Measurements from ENCODE around the gene EFEMP2.
"Not testable (repeated sequence)": the region's sequence is repeated elsewhere in the genome, so short reads cannot be mapped to it uniquely, and the experiment has no call there.

Gene EFEMP2

DNA sequence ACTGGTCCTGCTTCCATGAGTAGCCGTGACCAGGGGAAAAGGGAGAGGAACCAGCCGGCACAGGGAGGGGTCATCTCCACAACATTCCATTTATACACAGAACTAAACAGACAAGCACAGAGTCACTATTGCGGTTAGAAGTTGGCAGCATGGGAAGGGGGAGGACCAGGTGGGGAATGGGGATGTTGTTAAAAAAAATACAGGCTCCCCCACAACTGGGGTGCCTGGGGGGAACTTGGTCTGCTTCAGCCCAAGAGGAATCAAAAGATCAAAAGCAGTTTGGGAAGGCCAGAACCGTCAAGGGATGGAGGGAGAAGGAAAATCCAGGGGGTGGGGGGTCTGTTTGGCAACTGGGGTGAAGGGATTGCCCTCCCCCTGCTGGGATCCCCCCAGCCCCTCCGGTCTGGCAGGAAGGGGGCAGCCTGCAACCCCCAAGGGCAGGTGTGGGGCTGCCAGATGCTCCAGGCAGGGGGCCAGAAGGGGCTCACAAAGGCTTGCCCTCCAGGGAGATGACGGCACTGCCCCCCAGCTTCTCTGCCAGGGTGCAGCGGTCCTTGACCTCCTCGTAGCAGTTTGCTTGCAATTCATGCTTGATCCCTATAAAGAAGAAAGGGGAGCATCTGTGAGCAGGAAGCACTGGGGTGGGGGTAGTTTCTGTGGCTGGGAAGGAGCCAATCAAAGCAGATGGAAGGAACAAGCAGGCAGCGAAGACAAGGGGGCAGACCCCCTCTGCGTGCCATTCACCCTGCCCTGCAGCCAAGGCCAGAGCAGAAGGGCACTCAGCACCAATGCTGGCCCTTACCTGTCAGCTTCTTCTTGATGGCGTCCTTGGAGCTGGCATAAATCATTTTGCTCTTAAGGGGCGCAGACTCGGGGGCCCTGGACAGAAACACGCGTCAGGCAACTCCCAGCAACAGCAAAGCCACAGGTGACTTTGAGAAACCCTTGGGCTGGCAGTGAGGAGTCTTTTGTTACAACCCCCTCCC, 17.5 kb downstream of the EFEMP2 start:
- DNase-seq (ENCODE audit: low spot score) = no peak

DNA sequence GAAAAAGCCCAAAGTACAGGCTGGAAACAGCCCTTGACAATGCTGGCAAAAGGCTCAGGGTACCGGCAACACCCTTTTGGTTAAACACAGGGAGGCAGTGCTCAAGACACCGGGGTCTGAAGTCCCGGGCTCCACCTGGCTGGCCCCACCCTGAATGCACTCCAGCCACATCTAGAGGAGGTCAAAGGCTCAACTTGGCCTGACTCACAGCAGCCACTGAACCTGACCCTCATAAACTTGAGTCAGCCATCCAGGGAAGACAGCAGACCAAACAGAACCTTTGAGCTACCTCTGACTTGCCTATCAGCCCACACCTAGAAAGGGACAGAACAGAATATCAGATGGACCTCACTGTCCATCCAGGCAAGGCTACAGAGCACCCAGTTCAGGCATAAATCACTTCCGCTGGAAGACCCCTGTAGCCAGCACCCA, 18.4 kb downstream of the EFEMP2 start:
- DNase-seq (ENCODE audit: low spot score) = no peak

DNA sequence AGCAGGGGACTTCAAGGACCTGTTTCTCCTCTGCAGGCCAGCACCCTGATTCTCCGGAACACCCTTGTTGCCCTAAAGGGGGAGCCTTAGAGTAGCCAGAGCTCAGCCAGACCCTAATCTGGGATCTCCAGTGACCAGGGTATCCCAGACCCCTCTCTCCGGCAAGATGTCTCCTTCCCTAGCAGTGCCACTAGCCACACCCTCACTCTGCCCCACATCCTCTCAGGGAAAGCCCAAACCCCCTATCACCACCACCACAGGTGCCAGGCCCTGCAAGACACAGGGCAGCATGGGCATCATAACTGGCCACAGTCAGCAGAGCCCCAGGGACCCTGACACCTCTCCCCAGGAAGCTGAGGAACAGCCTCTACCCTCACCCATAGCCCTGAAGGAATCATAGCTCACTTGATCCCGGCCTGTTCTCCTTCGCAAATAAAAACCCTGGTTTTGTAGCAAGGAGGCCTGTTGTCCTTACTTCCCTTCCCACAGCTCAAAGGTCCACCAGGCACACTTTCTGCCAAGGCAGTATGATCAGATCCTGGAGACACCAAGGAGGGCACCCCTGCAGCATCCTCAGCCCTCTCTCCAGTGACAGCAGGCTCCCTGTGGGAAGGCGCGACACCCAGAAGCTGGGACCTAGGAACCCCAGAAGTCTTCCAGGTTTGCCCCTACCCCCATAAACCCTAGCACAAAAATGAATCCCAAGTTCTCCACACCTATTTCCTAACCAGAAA, 19.2 kb downstream of the EFEMP2 start:
- DNase-seq (ENCODE audit: low spot score) = no peak

DNA sequence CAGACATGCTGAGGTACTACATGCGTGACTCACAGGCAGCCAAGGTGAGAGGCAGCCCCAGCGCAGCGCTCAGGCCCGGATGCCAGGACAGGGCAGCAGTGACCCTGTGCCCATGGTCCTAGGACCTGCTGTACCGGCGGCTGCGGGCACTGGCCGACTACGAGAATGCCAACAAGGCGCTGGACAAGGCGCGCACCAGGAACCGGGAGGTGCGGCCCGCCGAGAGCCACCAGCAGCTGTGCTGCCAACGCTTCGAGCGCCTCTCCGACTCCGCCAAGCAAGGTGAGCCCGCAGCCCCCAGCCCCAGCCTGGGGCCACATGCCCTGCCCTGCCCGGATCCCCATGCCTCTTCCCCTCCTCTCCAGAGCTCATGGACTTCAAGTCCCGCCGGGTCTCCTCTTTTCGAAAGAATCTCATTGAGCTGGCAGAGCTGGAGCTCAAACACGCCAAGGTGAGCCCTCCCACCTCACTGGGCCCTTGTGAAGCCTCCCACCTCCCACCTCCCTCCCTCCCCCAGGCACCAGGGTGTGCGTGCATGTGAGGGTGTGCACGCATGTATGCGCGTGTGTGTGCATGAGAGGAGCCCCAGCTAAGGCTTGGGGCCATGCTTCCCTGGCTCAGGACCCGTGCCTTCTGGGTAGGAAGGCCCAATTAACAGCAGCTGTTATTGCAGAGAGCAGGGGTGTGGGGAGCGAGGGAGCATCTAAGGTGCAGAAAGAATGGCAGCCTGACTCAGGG, 19.9 kb downstream of the EFEMP2 start:
- no peak for DNase-seq (ENCODE audit: low spot score)

DNA sequence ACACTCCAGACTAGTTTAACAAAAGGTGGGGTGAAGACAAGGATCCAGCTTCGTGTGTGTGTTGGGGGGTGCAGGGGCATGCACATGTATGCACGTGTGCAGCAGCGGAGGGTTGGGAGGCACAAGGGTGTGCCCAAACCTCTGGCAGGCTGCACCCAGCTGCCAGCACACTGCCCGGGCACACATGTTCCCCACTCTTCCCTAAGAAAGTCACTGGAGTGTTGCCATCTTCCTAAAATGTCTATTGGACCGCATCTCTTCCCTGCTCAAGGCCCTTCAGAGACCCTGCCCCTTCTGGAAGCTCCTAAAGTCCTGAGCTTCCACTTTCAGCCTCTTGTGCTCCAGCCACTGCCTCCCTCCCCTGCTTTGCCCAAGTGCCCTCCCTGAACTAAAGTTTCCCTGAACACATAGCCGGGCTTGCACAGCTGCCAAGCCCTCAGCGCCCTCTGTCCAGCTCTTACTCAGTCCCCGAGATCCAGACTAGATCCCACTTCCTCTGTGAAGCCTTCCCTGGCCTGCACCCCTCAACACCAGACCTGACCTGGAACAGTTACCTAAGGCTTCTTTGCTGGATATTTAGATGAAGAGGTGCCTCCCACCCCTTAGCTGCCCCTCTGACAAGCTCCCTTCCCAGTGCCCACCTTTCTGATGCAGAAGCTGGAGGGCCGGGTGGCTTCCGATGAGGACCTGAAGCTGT, 20.6 kb downstream of the EFEMP2 start:
- DNase-seq (ENCODE audit: low spot score) = peak; percentile 4

DNA sequence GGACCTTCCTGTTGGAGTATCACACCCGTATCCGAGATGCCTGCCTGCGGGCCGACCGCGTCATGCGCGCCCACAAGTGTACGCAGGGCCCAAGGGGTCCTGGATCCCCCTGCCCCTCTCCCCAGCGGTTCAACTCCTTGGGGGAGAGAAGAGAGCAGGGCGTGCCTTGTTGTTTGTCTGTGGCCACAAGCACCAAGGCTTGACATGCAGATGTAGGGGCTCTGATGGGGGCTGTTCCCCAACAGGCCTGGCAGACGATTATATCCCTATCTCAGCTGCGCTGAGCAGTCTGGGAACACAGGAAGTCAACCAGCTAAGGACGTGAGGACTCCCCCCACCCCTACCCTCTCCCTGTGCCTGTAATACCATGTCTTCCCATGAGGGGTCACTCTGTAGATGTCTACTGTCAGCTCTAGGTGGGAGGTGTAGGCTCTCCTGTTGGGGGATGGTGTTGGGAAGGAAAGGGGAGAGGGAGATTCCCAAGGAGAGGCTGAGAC, 21.5 kb downstream of the EFEMP2 start:
- DNase-seq (ENCODE audit: low spot score) = peak; percentile 32

DNA sequence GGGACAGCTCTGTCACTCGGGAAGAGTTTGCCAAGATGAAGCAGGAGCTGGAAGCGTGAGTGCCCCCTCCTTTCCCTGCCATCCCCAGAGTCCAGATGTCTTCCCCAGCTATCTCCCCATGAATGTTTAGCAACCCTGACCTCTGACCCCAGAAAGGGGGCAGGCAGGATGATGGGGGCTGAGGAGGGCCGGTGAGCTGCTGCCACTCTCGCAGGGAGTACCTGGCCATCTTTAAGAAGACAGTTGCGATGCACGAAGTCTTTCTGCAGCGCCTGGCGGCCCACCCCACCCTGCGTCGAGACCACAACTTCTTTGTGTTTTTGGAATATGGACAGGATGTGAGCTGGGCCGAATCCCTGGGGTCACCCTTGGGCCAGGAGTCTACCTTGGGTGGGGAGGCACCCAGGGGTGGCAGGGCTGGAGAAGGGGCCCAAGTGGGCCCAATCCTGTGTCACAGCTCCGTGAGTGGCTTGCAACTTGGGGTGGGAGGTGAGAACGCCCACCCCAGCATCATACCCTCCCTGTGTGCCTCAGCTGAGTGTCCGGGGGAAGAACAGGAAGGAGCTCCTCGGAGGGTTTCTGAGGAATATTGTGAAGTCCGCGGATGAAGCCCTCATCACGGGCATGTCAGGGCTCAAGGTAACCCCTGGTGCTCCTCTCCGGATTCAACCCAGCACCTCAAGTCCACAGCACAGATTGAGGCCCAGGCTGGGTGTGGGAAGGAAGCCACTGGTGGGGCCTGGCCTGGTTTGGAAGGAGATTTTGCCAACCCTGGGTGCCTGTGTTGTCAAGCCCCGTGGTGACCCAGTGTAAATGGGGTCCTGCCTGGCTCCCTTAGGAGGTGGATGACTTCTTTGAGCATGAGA, 22.1 kb downstream of the EFEMP2 start:
- DNase-seq (ENCODE audit: low spot score) = no peak

DNA sequence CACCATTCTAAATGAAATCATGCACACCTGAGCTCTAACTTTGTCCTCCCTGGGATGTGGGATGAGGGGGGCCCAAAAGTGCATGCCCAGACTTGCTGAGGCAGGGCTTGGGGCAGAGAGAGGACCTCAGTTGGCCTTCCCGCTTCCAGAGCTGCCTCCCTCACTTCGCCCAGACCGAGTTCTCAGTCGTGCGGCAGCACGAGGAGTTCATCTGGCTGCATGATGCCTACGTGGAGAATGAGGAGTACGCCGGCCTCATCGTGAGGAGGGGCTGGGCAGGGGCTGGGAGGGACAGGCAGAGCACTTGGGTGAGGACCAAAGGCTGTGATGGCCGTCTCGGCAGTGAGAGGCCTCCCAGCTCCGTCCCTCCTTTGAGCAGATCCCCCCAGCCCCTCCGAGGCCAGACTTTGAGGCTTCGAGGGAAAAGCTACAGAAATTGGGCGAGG, 22.8 kb downstream of the EFEMP2 start:
- DNase-seq (ENCODE audit: low spot score) = no peak

DNA sequence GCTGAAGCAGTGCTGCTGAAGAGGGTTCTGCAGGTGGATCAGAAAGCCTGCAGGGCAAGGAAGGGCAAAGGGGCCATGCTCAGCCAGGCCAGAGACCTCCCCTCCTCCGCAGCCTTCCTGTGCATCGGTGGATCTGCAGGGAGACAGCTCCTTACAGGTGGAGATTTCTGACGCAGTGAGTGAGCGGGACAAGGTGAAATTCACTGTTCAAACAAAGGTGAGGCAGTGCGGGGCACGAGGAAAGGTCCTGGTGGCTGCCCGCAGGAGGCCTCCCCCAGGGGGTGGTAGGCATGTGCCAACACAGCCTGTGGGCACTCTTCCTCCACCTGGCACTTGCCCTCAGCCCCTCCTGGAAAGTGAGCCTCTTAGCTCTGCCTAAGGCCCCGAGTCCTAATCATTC, 23.2 kb downstream of the EFEMP2 start:
- DNase-seq (ENCODE audit: low spot score) = no peak

DNA sequence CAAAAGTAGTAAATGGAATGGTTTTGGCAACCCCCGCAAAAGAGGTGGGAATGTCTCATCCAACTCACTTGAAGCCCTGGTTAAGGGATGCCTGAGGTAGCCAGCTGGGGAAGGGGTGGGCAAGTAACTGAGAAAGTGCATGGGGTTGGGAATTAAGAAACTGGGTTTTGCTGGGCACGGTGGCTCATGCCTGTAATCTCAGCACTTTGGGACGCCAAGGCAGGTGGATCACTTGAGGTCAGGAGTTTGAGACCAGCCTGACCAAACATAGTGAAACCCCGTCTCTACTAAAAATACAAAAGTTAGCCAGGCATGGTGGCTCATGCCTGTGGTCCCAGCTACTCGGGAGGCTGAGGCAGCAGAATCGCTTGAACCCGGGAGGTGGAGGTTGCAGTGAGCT, 23.9 kb downstream of the EFEMP2 start:
- peak; percentile 9 for DNase-seq (ENCODE audit: low spot score)

DNA sequence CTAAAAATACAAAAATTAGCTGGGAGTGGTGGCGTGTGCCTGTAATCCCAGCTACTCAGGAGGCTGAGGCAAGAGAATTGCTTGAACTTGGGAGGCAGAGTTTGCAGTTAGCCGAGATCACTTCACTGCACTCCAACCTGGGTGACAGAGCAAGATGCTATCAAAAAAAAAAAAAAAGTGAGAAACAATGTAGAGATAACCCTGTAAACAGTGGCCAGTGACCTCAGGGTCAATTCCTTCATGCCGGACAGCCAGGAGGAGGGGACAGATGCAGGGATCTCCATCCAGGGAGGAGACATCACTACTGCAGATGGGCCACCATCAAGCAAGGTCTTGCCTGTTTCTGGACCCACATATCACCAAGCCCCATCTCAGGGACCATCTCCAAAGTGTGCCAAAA, 24.9 kb downstream of the EFEMP2 start:
- DNase-seq (ENCODE audit: low spot score) = no peak

DNA sequence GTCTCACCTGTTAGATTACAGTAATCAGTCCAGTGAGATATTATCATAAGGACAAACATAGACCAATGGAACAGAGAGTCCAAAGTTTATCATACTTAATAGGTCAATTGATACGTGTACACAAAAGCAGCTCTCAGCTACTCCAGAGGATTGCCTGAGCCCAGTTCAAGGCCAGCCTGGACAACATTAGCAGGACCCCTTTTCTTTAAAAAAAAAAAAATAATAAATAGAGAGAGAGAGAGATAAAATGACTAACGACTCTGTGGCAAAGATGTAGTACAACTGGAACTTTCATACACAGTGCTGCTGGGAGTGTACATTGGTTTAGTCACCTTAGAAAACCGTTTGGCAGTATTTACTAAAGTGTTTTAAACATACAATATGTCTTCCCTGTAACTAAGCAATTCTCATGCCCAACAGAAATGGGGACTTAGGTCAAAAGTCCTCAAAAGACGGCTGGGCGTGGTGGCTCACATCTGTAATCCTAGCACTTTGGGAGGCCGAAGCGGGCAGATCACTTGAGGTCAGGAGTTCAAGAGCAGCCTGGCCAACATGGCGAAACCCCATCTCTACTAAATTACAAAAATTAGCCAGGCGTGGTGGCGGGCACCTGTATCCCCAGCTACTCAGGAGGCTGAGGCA, 28.2 kb downstream of the EFEMP2 start:
- no peak for DNase-seq (ENCODE audit: low spot score)

DNA sequence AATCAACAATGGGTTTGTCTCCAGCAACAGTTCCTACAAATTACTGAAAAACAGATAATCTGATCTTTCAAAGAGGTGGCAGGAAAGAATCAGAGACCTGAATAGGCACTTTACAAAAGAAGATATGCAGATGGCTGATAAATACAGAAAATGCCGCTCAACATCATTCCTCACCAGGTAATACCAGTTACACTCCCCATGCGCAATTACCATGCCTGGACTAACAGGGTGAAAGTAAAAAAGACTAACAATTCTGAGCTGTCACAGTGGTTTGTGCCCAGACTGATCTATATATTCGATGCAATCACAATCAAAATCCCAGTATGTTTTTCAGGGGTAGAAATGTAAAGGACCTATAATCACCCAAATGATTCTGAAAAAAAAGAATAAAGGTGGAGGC, 28.8 kb downstream of the EFEMP2 start:
- DNase-seq (ENCODE audit: low spot score) = no peak

DNA sequence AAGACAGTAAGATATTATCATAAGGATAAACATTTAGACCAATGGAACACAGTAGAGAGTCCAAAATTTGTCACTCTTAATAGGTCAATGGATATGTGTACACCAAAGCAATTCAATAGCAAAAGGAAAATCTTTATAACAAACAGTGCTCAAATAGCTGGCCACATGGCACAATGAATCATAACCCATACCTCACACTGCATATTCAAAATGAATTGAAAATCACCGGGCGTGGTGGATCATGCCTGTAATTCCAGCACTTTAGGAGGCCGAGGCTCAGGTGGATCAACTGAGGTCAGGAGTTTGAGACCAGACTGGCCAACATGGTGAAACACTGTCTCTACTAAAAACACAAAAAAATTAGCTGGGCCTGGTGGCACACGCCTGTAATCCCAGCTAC, 30.5 kb downstream of the EFEMP2 start:
- no peak for DNase-seq (ENCODE audit: low spot score)

DNA sequence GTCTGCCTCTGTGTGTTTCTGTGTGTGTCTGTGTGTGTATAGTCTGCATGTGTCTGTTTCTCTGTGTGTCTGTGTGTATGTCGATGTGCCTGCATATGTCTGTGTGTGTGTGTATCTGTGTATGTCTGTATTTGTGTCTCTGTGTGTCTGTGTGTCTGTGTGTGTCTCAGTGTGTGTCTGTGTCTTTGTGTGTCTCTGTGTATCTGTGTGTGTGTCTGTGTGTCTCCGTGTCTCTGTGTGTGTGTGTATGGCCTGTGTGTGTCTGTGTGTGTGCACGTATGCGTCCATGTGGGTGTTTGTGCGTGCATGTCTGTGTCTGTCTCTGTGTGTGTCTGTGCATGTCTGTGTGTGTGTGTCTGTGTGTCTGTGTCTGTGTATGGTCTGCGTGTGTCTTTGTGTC, 38.4 kb downstream of the EFEMP2 start:
- no peak for DNase-seq (ENCODE audit: low spot score)

DNA sequence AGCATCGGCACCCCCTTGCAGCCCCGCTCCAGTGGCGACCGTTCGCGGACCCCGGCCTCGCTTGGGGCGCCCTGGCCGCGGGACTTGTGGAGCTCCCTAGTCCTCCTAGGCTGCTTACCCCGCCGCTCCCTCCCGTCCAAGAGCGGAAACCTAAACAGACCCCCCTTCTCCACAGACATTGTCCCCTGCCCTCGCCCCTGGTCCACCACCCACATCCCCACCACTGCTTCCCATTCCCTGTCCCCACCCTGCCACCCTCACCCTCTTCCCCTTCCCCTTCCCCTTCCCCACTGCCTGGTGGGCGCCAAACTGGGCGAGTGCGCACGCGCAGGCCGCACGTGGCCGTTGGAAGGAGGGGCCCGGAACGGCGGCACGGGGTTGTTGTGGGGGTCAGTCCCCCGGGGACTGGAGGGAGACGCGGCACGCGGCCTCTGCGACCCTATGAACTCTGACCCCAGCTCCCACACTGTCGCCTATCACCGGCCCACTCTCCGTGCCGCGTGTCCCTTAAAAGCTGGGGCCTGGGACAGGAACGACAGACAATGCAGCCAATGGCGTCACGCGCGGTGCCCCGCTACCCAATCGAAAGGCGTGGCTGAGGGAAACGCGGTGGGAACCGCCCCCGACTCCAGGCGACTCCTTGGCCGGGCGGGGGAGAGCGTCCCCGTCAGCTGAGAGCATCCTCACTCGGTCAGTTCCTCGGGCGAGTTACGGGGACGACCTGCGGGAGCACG, 39.1 kb downstream of the EFEMP2 start, which contains the start of gene SNX32:
SNX32 (plus strand) TSS at position 667 of the 734 bp plus-strand sequence. CDS start 103 bp downstream, outside the sequence.
- DNase-seq (ENCODE audit: low spot score) = peak; percentile 99

DNA sequence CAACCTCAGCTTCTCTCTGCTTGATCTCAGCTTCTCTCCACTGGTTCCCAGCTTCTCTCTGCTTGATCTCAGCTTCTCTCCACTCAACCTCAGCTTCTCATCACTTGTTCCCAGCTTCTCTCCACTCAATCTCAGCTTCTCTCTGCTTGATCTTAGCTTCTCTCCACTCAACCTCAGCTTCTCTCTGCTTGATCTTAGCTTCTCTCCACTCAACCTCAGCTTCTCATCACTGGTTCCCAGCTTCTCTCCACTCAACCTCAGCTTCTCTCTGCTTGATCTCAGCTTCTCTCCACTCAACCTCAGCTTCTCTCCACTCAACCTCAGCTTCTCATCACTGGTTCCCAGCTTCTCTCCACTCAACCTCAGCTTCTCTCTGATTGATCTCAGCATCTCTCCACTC, 40.4 kb downstream of the EFEMP2 start:
- not testable (repeated sequence) for DNase-seq (ENCODE audit: low spot score)

DNA sequence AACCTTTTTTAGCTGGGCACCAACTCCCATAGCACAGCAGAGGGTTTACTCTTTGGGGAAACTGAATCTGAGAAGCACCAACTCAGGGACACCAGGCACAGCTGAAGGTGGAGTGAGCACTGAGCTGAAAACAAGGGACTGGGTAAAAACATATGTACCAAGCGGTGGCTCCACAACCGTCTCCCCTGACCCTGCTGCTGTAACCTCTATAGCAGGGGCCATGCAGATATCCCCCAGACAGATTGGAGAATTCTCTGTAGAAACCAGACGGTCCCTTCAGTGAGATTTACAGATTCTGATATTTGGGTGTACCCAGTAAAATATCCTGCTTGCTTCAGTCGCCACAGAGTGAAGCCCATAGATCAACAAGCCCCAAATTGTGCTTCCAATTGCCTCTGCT, 43.1 kb downstream of the EFEMP2 start:
- DNase-seq (ENCODE audit: low spot score) = no peak
